HG03097 (cell line): ENCODE data around the gene PTPRN2.

Experiments used
- ATAC-seq: cut with Tn5 transposase; IDR thresholded peaks from one replicate; pipeline ENCODE4 v1.9.1; 2021; ENCODE audit not compliant: unreplicated experiment, low FRiP score

The PTPRN2 gene

DNA sequence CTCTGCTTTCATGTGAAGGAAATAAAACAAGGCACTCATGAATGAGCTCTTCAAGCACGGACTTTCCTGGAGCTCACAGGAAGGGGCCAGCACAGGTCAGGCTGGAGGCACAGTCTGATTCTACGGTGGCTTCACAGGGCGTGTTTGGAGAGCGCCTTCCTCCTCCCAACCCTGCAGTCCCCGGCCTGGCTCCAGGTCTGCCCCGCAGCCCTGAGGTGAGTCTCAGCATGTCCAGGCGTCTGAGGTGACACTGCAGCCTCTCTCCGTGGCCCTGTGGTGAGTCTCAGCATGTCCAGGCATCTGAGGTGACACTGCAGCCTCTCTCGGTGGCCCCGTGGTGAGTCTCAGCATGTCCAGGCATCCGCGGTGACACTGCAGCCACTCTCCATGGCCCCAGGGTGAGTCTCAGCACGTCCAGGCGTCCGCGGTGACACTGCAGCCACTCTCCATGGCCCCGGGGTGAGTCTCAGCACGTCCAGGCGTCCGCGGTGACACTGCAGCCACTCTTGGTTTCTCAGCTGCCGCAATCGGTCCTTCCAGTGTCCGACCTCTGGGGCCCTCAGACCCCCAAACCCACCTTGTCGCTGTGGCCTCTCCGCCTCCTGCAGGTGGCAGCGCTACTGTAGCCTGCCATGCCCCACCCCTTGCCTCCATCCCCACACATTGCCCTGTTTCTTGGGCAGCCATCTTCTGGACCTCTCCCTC, 869.2 kb downstream of the PTPRN2 start:
- ATAC-seq = no peak

DNA sequence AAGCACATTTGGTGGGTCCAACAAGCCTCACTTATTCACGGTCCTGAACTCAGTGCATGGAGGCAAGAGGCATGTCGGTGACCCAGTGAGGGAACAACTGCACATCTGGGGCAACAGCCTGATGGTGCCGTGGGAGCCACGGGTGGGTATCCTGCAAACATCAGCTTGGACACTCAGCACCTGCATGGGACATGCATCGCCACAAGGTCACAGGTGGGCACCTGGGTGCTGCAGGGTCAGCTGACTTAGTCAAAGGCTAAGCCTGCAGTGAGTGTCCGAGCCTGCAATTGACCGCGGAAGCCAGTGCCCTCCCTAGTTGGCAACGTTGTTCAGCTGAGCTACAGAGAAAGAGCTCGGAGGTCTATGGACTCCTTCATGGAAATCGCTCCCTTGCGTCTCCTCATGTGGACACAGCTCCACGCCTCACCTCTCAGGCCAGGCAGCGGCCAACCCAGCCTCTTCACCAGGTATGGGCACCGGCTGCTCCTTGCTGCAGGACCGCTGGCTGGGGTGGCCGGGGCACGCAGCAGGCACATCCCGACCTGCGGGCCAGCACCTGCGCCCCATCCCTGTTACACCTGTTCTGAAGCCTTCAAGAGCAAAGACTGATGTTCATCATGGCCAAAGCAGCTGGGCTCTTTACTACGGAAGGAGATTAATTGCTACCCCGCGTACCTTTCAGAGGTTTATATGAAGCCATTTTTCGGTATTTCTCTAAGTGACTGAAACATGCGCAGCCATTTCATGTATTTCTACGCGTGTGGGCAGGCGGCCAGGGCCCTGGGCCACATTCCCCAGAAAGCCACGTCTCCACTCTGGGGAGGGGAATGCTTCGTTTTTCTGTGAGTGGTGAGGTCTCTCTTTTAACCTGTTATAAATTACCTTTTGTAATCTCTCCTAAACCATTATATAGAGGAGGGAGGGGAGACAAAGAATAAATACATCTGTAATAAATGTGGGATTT, 870.1 kb downstream of the PTPRN2 start:
- ATAC-seq = no peak

GRCh38 chr7:157715938-157716280, 871.7 kb downstream of the PTPRN2 start:
- no peak for ATAC-seq

DNA sequence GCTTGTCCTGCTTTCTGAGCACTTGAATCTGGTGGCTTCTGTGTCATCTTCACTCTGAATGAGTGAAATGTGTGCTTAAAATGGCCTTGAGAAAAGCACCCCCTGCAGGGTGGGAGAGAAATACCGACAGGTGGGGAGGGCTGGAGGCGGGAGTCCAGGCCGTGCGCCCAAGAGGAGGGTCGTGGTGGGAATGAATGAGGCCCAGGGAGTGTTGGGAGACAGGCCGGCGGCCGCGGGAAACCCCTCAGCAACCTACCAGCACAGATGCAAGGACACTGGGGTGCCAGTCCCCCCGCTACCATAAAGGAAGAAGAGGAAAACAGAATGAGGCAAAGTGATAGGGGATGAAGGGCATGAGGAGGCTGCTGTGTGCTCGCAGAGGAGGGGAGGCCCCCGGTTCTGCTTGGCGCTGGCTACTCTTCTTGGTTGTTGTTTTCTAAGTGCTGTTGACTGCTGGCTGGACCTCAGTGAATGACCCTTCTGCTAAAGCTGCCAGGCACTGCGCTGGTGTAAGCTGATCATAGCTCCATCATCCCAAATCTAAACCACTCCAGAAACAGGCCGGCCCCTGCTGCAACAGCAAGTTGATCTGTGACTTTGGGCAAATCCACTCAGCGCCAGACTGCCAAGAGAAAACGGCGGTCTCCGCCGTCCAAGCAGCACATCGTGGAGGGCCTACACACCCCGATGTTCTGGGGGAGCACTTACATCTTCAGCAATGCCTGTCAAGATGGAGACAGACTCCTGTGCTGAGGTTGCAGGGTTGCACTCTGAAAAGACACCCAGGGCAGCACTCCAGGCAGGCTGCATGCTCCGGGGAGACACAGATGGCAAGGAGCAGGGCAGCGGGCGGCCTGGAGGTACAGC, 872.3 kb downstream of the PTPRN2 start:
- no peak for ATAC-seq

GRCh38 chr7:157714166-157715070, 873.2 kb downstream of the PTPRN2 start:
- no peak for ATAC-seq

DNA sequence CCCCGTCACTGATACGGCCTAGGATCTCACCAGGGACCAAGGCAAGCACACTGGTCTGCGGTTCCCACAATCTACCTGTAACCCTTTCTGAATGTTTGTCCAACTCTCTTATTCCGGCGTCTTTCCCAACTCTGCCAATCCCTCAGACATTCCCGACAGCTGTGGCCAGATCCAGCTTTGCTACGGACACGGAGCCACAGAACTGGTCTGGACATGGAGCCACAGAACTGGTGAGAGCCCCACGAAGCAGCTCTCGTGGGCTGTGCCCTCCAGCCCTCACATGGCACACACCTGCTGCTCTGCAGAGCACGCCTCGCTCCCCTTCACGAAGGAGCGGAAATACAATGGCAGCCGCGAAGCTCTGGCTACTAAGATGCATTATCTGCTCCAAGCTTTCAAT, 874.0 kb downstream of the PTPRN2 start:
- ATAC-seq = no peak

GRCh38 chr7:157712666-157713235, 874.9 kb downstream of the PTPRN2 start:
- no peak for ATAC-seq

DNA sequence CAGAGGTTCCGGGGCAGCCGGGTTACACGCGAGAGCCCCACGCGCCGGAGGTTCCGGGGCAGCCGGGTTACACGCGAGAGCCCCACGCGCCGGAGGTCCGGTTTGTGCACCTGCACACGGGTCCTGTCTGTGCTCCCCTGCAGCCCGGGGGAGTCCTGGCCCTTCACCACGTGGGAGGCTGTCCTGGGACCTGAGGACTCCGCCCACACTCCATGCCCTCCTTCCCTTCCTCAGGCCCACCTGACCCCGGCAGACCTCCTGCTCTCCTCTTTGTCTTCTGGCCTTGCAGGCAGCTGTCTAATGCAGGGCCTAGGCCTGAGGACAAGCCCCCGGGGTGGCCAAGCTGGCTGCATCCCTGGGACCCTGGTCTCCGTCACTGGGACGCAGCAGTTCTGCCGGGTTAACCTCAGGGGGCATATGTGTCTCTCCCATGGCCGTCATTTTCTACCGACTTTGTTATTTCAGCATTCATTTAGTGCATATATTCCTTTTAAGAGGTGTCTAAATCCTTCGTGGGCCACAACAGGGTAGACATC, 876.2 kb downstream of the PTPRN2 start:
- ATAC-seq = no peak

DNA sequence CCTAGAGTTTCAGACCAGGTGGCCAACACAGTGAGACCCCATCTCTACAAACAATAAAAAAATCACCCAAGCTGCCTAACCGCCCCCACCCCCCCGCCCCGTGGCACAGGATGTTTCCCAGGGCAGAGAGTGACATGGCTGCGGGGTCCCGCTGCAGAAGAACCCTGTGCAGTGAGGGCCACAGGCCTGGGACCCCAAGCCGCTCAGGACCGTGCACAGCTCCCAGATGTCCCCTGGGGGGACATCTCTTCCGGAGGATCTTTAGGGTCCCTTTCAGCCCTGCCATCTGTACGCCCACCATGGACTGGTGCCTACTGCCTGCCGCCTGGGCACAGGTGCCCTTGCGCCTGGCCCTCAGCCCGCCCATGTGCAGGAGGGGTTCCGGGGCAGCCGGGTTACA, 877.2 kb downstream of the PTPRN2 start:
- ATAC-seq = no peak

- ATAC-seq = no peak
These were observed 877.9 kb downstream of the PTPRN2 start for GRCh38 chr7:157709531-157710251.

GRCh38 chr7:157708919-157709295, 878.7 kb downstream of the PTPRN2 start:
- no peak for ATAC-seq

DNA sequence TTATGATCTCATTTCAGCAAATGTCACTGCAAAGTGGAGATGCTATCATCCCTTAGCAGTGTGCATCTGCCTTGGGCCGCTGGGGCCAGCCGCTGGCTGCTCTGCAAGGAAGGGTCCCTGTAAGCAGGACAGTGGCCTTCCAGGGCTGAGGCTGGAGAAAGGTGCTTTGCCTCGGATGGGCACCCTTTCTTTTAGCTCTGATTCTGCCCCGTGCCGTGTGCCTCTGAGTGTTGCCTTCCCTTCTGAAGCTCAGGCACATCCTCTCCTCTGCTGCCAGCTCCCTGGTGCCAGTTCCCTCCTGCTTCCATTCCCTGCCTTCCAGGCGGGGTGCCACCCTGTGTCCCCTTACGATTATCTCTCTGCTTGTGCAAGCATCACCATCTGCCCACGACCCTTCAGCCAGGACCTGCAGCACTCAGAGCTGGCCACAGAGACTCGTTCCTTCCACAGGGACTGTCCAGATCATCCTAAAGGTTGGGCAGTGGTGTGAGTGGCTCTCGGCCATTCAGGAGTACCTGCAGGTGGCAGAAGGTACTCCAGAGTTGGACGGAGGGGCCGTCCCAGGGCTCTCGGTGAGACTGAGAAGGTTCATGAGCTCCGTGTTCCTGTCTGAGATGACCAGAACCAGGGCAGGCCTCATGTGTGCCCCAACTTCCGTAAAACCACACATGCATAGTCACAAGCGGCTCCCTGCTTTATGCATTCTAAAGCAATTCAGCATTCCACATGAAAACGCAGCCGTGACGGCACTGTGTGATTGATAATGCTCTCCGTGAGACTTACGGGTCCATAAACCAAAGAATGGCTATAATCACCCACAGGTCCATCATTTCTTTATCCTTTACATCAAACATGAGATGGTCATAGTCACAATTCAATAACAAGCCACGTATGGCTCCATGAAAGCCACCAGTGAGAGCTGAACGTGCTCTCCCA, 879.4 kb downstream of the PTPRN2 start:
- no peak for ATAC-seq

- ATAC-seq = no peak
These were observed 883.3 kb downstream of the PTPRN2 start for GRCh38 chr7:157704365-157704764.

DNA sequence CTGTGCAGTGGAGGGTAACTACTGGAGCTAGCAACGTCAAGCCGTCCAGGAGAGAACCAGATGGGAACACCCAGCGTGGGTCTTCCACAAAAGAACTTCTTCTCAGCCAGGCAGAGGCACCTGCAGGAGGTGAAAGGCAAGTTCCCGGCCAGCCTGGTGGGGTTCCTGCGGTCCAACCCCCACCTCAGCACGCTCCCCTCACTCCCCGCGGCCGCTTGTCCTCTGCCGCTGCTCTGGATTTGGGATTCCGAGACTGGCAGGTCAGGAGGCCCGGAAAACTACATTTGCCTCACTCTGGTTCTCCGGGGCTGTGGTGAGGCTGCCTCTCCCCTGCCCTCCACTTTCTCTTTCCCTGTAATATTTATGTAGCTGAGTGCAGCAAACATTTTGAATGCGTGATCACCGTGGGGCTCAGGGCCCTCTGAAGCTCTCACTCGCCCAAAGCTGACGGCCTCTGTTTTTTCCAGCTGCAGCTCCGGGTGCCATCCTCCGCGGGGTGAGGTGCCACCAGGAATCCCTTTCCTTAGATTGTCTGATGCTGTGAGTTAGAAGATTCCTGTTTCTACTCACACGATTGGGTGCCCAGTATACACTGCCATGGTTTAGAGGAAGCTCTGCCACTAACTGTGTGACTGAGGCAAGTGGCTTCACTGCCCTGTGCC, 884.0 kb downstream of the PTPRN2 start:
- no peak for ATAC-seq

GRCh38 chr7:157703131-157703530, 884.5 kb downstream of the PTPRN2 start:
- no peak for ATAC-seq

DNA sequence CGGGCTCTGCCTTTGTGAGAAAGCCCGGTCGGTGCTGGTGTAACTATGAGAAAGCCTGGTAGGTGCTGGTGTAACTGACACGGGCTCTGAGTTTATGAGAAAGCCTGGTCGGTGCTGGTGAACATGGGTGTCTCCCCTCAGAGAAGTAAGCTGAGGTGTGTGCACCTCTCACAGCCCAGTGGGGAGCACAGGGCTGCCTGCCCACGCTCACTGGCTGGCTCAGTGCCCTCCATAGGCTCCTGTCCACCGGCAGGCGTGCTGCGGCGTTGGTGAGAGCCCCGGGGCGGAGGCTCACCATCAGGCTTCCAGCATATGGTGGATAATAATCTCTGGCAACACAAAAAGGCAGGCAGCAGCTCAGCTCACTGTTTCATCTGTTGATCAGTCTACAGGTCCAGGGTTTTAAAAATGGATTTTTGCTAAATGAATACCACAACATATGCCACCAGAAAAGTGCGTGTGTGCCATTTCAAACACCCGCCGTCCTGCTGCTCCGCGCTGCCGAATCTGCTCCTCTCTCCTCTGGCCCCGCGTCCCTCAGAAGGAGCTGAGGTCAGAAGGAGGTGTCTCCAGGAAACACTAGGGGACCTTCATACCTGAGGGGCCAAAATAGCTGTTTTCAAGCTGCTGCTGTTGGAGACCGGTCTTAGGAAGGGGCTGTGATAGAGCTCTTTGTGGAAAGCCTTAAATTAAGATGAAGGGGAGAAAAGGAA, 885.2 kb downstream of the PTPRN2 start:
- ATAC-seq = no peak
